HL-60 (cell line): ENCODE results near the gene CCDC88C.

Source experiments
- DNase-seq, 2 experiments: peaks; one replicate each; pipeline ENCODE4 v3.0.0-alpha.2; 2010 to 2020; ENCODE audit warnings: low read depth in 1 of 2, low spot score in 1 of 2
- H3K27ac ChIP-seq: fragments of 250-450 bp; sonication (Bioruptor Pico); replicated peaks from 2 replicates; pipeline ENCODE4 v1.5.1; 2020; ENCODE audit warnings: mild to moderate bottlenecking, moderate library complexity
- H3K27me3 ChIP-seq: fragments of 250-450 bp; sonication (Bioruptor Pico); 2 replicates; pipeline ENCODE4 v1.5.1; 2021; ENCODE audit warnings: mild to moderate bottlenecking, moderate library complexity; ENCODE audit not compliant: insufficient read depth, poor library complexity, severe bottlenecking
- H3K4me3 ChIP-seq: replicated peaks from 2 replicates; pipeline ENCODE4 v1.5.1; 2011; ENCODE audit warnings: mild to moderate bottlenecking, control low read depth, low read length; ENCODE audit not compliant: insufficient read depth
- GABPA ChIP-seq: IDR thresholded peaks from 2 replicates; pipeline ENCODE4 v1.6.1; 2012; ENCODE audit warnings: low read depth
- POLR2AphosphoS5 ChIP-seq: IDR thresholded peaks from 2 replicates; pipeline ENCODE4 v1.6.1; 2012; ENCODE audit warnings: low read depth
- SPI1 ChIP-seq: IDR thresholded peaks from 2 replicates; pipeline ENCODE4 v1.6.1; 2012; ENCODE audit warnings: low read depth, mild to moderate bottlenecking, borderline replicate concordance
- TF ChIP-seq, protein P1 (sequence below): IDR thresholded peaks from 2 replicates; pipeline ENCODE4 v1.6.1; 2012; ENCODE audit warnings: low read depth; ENCODE audit not compliant: insufficient replicate concordance
- TF ChIP-seq, protein P2 (sequence below): IDR thresholded peaks from one replicate; pipeline ENCODE4 v1.5.1; 2011; ENCODE audit warnings: low read length, control low read depth, inconsistent platforms; ENCODE audit not compliant: insufficient read depth

Gene CCDC88C

DNA sequence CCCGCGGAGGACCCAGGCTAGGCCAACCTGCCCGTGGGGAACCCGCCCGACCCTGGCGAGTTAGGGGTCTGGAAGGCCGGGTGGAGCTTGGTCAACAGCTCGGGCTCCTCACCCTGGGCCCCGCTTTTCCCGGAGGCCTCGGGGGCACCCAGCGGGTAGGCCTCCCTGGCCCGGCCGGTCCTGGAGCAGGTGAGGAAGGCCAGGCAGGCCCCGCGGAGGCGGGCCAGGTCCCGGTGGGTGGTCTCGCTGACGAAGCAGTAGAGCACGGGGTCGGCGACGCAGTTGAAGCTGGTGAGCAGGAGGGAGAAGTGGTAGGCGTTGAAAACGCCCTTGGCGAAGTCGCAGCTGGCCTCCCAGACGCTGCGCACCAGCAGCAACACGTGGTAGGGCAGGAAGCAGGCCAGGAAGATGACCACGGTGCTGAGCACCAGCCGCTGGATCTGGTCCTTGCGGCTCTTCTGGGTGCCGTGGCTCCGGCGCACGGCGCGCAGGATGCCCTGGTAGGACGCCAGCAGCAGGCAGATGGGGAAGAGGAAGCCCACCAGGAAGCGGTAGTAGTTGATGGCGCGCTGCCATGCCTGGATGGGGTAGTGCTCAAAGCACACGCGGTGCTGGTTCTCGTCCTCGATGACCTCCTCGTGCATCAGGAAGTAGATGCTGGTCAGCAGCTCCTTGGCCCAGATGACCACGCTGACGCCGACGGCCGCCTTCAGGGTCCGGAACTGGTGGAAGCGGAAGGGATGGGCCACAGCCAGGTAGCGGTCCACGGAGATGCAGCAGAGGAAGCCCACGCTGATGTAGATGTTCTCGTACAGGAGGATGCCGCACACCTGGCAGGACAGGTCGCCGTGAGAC is 183.5 kb downstream of the CCDC88C start:
- Histone ChIP-seq H3K4me3 (no peak overlapping the region), H3K27ac (no peak overlapping the region), H3K27me3 (no peaks in the 10 kb centered on the region)
- no peak for TF ChIP-seq POLR2AphosphoS5
- TF ChIP-seq SPI1: no peak
- no peak for TF ChIP-seq GABPA
- TF ChIP-seq, protein P1, sequence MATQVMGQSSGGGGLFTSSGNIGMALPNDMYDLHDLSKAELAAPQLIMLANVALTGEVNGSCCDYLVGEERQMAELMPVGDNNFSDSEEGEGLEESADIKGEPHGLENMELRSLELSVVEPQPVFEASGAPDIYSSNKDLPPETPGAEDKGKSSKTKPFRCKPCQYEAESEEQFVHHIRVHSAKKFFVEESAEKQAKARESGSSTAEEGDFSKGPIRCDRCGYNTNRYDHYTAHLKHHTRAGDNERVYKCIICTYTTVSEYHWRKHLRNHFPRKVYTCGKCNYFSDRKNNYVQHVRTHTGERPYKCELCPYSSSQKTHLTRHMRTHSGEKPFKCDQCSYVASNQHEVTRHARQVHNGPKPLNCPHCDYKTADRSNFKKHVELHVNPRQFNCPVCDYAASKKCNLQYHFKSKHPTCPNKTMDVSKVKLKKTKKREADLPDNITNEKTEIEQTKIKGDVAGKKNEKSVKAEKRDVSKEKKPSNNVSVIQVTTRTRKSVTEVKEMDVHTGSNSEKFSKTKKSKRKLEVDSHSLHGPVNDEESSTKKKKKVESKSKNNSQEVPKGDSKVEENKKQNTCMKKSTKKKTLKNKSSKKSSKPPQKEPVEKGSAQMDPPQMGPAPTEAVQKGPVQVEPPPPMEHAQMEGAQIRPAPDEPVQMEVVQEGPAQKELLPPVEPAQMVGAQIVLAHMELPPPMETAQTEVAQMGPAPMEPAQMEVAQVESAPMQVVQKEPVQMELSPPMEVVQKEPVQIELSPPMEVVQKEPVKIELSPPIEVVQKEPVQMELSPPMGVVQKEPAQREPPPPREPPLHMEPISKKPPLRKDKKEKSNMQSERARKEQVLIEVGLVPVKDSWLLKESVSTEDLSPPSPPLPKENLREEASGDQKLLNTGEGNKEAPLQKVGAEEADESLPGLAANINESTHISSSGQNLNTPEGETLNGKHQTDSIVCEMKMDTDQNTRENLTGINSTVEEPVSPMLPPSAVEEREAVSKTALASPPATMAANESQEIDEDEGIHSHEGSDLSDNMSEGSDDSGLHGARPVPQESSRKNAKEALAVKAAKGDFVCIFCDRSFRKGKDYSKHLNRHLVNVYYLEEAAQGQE: no peak
- TF ChIP-seq, protein P2, sequence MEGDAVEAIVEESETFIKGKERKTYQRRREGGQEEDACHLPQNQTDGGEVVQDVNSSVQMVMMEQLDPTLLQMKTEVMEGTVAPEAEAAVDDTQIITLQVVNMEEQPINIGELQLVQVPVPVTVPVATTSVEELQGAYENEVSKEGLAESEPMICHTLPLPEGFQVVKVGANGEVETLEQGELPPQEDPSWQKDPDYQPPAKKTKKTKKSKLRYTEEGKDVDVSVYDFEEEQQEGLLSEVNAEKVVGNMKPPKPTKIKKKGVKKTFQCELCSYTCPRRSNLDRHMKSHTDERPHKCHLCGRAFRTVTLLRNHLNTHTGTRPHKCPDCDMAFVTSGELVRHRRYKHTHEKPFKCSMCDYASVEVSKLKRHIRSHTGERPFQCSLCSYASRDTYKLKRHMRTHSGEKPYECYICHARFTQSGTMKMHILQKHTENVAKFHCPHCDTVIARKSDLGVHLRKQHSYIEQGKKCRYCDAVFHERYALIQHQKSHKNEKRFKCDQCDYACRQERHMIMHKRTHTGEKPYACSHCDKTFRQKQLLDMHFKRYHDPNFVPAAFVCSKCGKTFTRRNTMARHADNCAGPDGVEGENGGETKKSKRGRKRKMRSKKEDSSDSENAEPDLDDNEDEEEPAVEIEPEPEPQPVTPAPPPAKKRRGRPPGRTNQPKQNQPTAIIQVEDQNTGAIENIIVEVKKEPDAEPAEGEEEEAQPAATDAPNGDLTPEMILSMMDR: no peak
- no peak for DNase-seq

DNA sequence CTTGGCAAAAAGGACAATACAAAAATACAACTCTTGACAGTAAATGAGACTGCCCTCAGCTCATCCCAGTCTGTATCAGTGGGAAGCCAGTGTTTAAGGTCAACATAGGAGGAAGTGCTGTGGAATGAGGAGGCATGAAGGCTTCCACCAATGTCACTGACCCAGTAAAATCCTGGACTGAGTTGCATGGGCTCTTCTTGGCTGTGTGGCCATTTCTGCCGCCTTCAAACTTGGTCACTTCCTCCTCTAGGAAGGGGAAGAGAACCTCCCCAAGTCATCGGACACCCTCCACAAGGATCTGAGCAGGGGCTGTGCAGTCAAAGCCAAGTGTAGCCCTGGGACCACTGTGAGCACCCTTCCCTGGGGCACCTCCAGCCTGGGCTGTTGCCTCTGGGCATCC is 185.0 kb downstream of the CCDC88C start:
- peak in 1 of 2 experiments; percentile 51 for DNase-seq
- Histone ChIP-seq H3K27ac (peak overlapping the region; percentile 59), H3K27me3 (no peaks in the 10 kb centered on the region), H3K4me3 (no peak overlapping the region)
- no peak for TF ChIP-seq POLR2AphosphoS5
- TF ChIP-seq SPI1: peak; percentile 58; the same call in 1 of the 2 replicates
- no peak for TF ChIP-seq GABPA
- TF ChIP-seq, protein P2: no peak

DNA sequence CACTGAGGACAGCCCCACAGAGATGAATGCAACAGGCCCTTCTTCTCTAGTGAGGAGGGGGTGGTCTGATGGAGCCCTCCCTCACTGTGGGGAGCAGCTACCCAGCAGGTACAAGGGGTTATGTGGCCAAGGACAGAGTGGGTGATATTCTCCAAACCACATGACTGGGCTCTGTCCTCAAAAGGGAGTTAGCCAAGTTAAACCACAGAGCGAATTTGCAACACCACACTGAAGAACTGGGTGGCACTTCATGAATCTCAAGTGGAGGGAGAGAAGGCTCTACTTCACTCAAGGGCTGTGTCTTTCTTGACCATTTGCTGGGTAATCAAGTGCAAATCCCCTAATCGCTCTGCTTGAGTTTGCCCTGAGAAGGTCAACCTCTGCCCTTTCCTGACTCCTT is 185.6 kb downstream of the CCDC88C start:
- H3K4me3 ChIP-seq: no peak overlapping the region
- H3K27ac ChIP-seq: peak overlapping the region; percentile 59
- peak in 1 of 2 experiments; percentile 81 for DNase-seq
- no peaks in the 10 kb centered on the region for H3K27me3 ChIP-seq
- TF ChIP-seq POLR2AphosphoS5 (peak; percentile 68), SPI1 (no peak)

DNA sequence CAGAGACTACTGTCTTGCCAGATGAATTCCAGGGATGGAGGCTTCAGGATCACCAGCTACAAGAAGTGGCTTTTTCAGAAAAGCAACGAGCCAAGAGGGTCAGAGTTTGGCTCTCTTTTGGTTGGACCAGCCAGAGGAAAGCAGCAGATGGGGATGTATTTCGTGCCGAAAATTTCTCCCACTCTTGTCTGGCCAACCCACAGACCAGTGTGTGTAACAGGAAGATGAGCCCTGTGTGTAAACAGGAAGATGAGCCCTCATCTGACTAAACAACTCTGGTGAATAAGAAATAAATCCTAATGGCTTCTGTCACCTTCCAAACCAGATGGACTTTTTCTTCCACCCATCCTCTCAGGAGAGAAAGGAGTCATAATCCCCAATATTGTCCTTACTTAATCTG is 186.2 kb downstream of the CCDC88C start:
- peak in 1 of 2 experiments; percentile 51 for DNase-seq
- Histone ChIP-seq H3K27ac (peak overlapping the region; percentile 59), H3K4me3 (no peak overlapping the region), H3K27me3 (no peaks in the 10 kb centered on the region)
- TF ChIP-seq, protein P1: no peak
- TF ChIP-seq POLR2AphosphoS5 (no peak), SPI1 (no peak), GABPA (no peak)
- TF ChIP-seq, protein P2: no peak
